PC-3 (cell line): ENCODE measurements around the gene KRTAP5-3. TPM values are rescaled to one million over a fixed set of nuclear protein-coding genes. Genes with fewer than 3 reads are reported as not detected.

Source experiments
- ATAC-seq: fragments of 200-7000 bp; cut with Tn5 transposase; 2 replicates; pipeline ENCODE4 v1.9.1; 2020; ENCODE audit warnings: mild to moderate bottlenecking, moderate library complexity
- BruUV-seq: library from RNA; stranded (reverse); fragments of 400-500 nt; replicated peaks from 2 replicates; lab custom pipeline; 2021; lab: Mats Ljungman, UMichigan
- CTCF ChIA-PET: fragments of 300-600 bp; sonication (Branson Sonifier 250); formaldehyde crosslinking; loops from one replicate; lab custom pipeline; 2022; ENCODE audit warnings: antibody characterized with exemption; lab: Charles Lee
- POLR2A ChIA-PET: fragments of 300-600 bp; sonication (Branson Sonifier 250); formaldehyde crosslinking; loops from one replicate; lab custom pipeline; 2022; ENCODE audit warnings: antibody characterized with exemption; ENCODE audit not compliant: unreplicated experiment; lab: Charles Lee
- DNase-seq: peaks from one replicate; pipeline ENCODE4 v3.0.0-alpha.2; 2015
- H2AFZ ChIP-seq: fragments of 300-600 bp; sonication (generic); 2 replicates; pipeline ENCODE4 v1.6.0; 2016; ENCODE audit warnings: antibody characterized with exemption, low read length
- H3F3A ChIP-seq: fragments of 300-600 bp; sonication (generic); one replicate; pipeline ENCODE4 v1.6.0; 2017; ENCODE audit warnings: antibody characterized with exemption, low read length, control low read depth, mild to moderate bottlenecking; ENCODE audit not compliant: unreplicated experiment
- H3K27ac ChIP-seq: fragments of 300-600 bp; sonication (generic); 2 replicates; pipeline ENCODE4 v1.5.1; 2016; ENCODE audit warnings: mild to moderate bottlenecking, low read length
- H3K27me3 ChIP-seq: fragments of 300-600 bp; sonication (generic); 2 replicates; pipeline ENCODE4 v1.6.1; 2016; ENCODE audit warnings: low read length, mixed read lengths
- H3K36me3 ChIP-seq: fragments of 300-600 bp; sonication (generic); 2 replicates; pipeline ENCODE4 v1.6.1; 2016; ENCODE audit warnings: low read depth, mixed run types, low read length, mixed read lengths
- H3K4me1 ChIP-seq: fragments of 300-600 bp; sonication (generic); 2 replicates; pipeline ENCODE4 v1.5.1; 2016; ENCODE audit warnings: low read length; ENCODE audit not compliant: insufficient read depth
- H3K4me2 ChIP-seq: fragments of 300-600 bp; sonication (generic); 2 replicates; pipeline ENCODE4 v1.6.0; 2016; ENCODE audit warnings: low read length
- H3K4me3 ChIP-seq: fragments of 300-600 bp; sonication (generic); 2 replicates; pipeline ENCODE4 v1.5.1; 2016; ENCODE audit warnings: mild to moderate bottlenecking, low read length, mixed read lengths
- H3K79me2 ChIP-seq: fragments of 300-600 bp; sonication (generic); 2 replicates; pipeline ENCODE4 v1.6.1; 2017; ENCODE audit warnings: low read length, mixed read lengths
- H3K9ac ChIP-seq: fragments of 300-600 bp; sonication (generic); 2 replicates; pipeline ENCODE4 v1.6.0; 2016; ENCODE audit warnings: mild to moderate bottlenecking, low read length
- H3K9me2 ChIP-seq: fragments of 300-600 bp; sonication (generic); replicated peaks from 2 replicates; pipeline ENCODE4 v1.6.1; 2016; ENCODE audit warnings: mixed run types, low read length, mixed read lengths
- H3K9me3 ChIP-seq: fragments of 300-600 bp; sonication (generic); 2 replicates; pipeline ENCODE4 v1.6.1; 2016; ENCODE audit warnings: low read length, mixed read lengths
- H4K20me1 ChIP-seq: fragments of 300-600 bp; sonication (generic); 2 replicates; pipeline ENCODE4 v1.6.1; 2016; ENCODE audit warnings: low read length, mixed read lengths
- CTCF ChIP-seq: fragments of 300-600 bp; sonication (generic); conservative IDR thresholded peaks from 2 replicates; pipeline ENCODE4 v1.5.1; 2017; ENCODE audit warnings: antibody characterized with exemption, low read depth, mild to moderate bottlenecking, low read length
- EZH2 ChIP-seq: fragments of 300-600 bp; sonication (generic); IDR thresholded peaks from one replicate; pipeline ENCODE4 v1.6.1; 2017; ENCODE audit warnings: antibody characterized with exemption, mild to moderate bottlenecking, low read length; ENCODE audit not compliant: unreplicated experiment
- EZH2phosphoT487 ChIP-seq: fragments of 300-600 bp; sonication (generic); IDR thresholded peaks from 2 replicates; pipeline ENCODE4 v1.6.1; 2018; ENCODE audit warnings: mild to moderate bottlenecking, antibody characterized with exemption, low read length, borderline replicate concordance
- intact Hi-C: fragments of 100-400 bp; cut with micrococcal nuclease; formaldehyde crosslinking; loops from 2 replicates; pipeline ENCODE4 v1.9.0; 2023
- total RNA-seq: library from RNA; depleted of rRNA; stranded (reverse); fragments of >200 nt; gene quantifications from 2 replicates; pipeline ENCODE4 v1.2.3, GENCODE V29; 2014

Gene KRTAP5-3
- total RNA-seq, 1 experiment from 2014 or later: not detected

DNA sequence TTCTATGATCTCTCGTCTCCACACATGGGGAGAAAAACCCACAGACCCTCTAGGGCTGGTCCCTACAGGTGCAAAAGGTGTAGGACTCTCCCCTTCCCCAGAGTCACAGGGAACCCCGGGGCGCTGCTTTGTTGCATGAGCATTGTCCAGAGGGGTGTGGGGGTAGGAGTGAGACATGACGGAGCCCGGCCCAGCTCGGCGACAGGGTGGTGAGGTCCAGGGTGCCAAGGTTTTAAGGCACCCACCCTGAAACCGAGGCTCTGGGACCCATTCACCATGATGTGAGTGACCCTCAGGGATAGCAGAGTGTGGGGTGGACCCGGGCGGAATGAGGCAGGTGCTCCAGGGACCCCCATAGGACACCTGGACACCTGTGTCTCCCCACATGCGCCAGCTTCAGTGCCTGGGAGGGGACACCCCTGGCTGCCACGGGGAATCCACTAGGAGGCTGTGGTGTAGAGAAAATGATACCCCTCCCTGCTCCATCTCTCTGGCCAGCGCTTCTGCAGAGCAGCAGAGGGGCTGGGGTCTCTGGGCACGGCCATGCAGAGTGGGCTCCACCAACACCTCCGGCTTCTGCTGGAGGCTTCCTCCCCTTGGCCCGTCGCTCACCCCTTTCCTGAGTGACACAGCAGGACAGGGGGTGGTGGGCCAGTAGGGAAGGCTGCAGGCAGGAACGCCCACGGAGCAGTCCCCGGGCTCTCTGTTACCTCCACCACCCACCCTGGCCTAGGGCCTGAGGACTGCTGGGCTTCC, 36.5 kb upstream of the KRTAP5-3 start:
- no TSS peak for BruUV-seq
- ATAC-seq: no peak
- Histone ChIP-seq H4K20me1 (no peaks in the 10 kb centered on the region), H3K9me2 (no peaks in the 10 kb centered on the region), H3K27ac (no peak overlapping the region), H3K4me3 (no peak overlapping the region), H2AFZ (no peak overlapping the region), H3F3A (no peaks in the 10 kb centered on the region), H3K4me1 (no peaks in the 10 kb centered on the region), H3K9ac (no peak overlapping the region), H3K79me2 (no peaks in the 10 kb centered on the region), H3K9me3 (no peaks in the 10 kb centered on the region), H3K36me3 (no peaks in the 10 kb centered on the region), H3K4me2 (no peak overlapping the region), H3K27me3 (0 out of 2 replicates have a peak, but pooled peaks cover 9% of the 10 kb centered on the region)
- POLR2A ChIA-PET: no interaction called here
- TF ChIP-seq EZH2phosphoT487 (no peak), EZH2 (no peak), CTCF (no peak)
- intact Hi-C loops: no loop called here
- DNase-seq: no peak
- CTCF ChIA-PET: no interaction called here

- no peak overlapping the region for H3K4me2 ChIP-seq
- intact Hi-C loops: no loop called here
- no TSS peak for BruUV-seq
- ATAC-seq (no peak), DNase-seq (no peak)
- no peak overlapping the region for H3K9ac ChIP-seq
- no peaks in the 10 kb centered on the region for H3K79me2 ChIP-seq
- no peaks in the 10 kb centered on the region for H4K20me1 ChIP-seq
- POLR2A ChIA-PET: no interaction called here
- H3K27me3 ChIP-seq: 0 out of 2 replicates have a peak, but pooled peaks cover 9% of the 10 kb centered on the region
- H3K36me3 ChIP-seq: no peaks in the 10 kb centered on the region
- no peak overlapping the region for H3K27ac ChIP-seq
- CTCF ChIA-PET: interaction anchor here (0.7 kb wide), 1 partner anchor 24 kb away, joined by 3 read pairs; no protein-coding TSS in a partner anchor
- H3K4me1 ChIP-seq: no peaks in the 10 kb centered on the region
- TF ChIP-seq EZH2 (no peak), EZH2phosphoT487 (no peak), CTCF (no peak)
- H2AFZ ChIP-seq: no peak overlapping the region
- H3K9me2 ChIP-seq: no peaks in the 10 kb centered on the region
- H3F3A ChIP-seq: no peaks in the 10 kb centered on the region
- H3K4me3 ChIP-seq: no peak overlapping the region
- H3K9me3 ChIP-seq: no peaks in the 10 kb centered on the region
Measured at GRCh38 chr11:1643146-1643690, 35.0 kb upstream of the KRTAP5-3 start.
